Measurements from ENCODE around the gene MBP. TPM values are rescaled to one million over a fixed set of nuclear protein-coding genes. Genes with fewer than 3 reads are reported as not detected.

MBP gene
- total and polyA plus RNA-seq, 2 experiments from 2014 or later: 18.4 to 22.9 TPM

GRCh38 chr18:77138270-77138669, 5.7 kb upstream of the MBP start (continued):
- TF ChIP-seq ZNF462 (CRISPR knock-in tag; IDR thresholded peaks at IDR 0.05): no peak
- no peak for TF ChIP-seq STAT1 (IDR thresholded peaks at IDR 0.05; ENCODE audit: unreplicated experiment)
- no peak for TF ChIP-seq POLR2AphosphoS5 (IDR thresholded peaks at IDR 0.05; ENCODE audit: low read depth)
- TF ChIP-seq NANOG (IDR thresholded peaks at IDR 0.05; ENCODE audit: borderline replicate concordance): no peak
- TF ChIP-seq ZNF114 (CRISPR knock-in tag; IDR thresholded peaks at IDR 0.05): no peak

- Mint-ChIP-seq H3K36me3 (ENCODE audit: low read depth) (peaks cover 18% of the 10 kb centered on the region), H3K4me3 (no peak overlapping the region), H3K27ac (no peak overlapping the region), H3K9me3 (peaks cover 19% of the 10 kb centered on the region), H3K4me1 (peaks cover 8% of the 10 kb centered on the region), H3K27me3 (ENCODE audit: insufficient read depth, low read depth, poor library complexity) (peaks cover 33% of the 10 kb centered on the region)
- H3K4me2 ChIP-seq: no peak overlapping the region
- H3F3A ChIP-seq (replicated peaks; ENCODE audit: low read depth): peaks cover 5% of the 10 kb centered on the region; the same call in 1 of the 2 replicates
- no peak overlapping the region for H3K4me3 ChIP-seq
- H3K9me2 ChIP-seq (ENCODE audit: insufficient read depth): no peaks in the 10 kb centered on the region
- no peak overlapping the region for H3K27ac ChIP-seq (ENCODE audit: low read depth)
- no peak for ATAC-seq
- no peaks in the 10 kb centered on the region; the same call in 1 of the 2 replicates for H4K20me1 ChIP-seq (replicated peaks; ENCODE audit: insufficient read depth)
- no peaks in the 10 kb centered on the region for H3K4me1 ChIP-seq (ENCODE audit: insufficient read depth)
- H3K79me2 ChIP-seq (replicated peaks; ENCODE audit: insufficient read depth): no peaks in the 10 kb centered on the region
- no peak for DNase-seq (ENCODE audit: low spot score)
- H2AFZ ChIP-seq: no peak overlapping the region
- H3K36me3 ChIP-seq (ENCODE audit: insufficient read depth): no peaks in the 10 kb centered on the region
- H3K27me3 ChIP-seq (ENCODE audit: insufficient read depth): peaks cover 22% of the 10 kb centered on the region
- TF ChIP-seq EZH2 (IDR thresholded peaks at IDR 0.05; ENCODE audit: low read depth, unreplicated experiment): no peak
- no peak for TF ChIP-seq EZH2phosphoT487 (IDR thresholded peaks at IDR 0.05; ENCODE audit: unreplicated experiment)
- no peak for TF ChIP-seq JUNB (IDR thresholded peaks at IDR 0.05; ENCODE audit: unreplicated experiment)
- no peak for TF ChIP-seq POLR2AphosphoS5 (IDR thresholded peaks at IDR 0.05; ENCODE audit: low read depth)
- no peak for TF ChIP-seq ZNF462 (CRISPR knock-in tag; IDR thresholded peaks at IDR 0.05)
- no peak for TF ChIP-seq NANOG (IDR thresholded peaks at IDR 0.05; ENCODE audit: borderline replicate concordance)
These were observed 5.3 kb upstream of the MBP start for GRCh38 chr18:77137851-77138250.

All from GM23338 (cell line).